ENCODE measurements around the gene JUN. TPM values are rescaled to one million over a fixed set of nuclear protein-coding genes. Genes with fewer than 3 reads are reported as not detected.

The JUN gene
- total RNA-seq, 1 donor from 2014 or later: 10.2 TPM

DNA sequence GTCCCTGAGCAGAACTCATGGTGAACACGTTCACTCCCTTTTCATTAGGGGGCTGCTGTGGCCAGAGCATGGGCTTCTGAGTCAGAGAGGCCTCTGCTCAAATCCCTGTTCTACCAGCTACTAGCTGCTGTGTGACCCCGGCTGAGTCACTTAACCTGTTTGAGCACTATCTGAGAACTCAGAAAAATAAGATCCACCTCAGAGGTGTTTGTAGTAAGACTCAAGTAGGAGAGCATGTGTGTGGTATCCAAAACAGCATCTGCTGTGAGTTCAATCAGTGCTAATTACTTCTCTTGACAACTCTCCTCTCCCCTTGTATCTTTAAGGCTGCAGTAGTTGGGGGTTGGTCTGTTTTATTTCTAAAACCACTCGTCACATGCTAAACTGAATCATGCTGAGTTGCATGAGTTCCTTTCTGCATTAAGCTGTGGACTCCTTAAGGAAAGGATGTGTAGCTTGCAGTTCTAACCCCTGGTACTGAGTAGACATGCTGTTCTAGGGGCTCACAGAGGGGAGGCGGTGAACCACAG, 39.7 kb upstream of the JUN start:
- Mint-ChIP-seq H3K4me1 (peaks cover 3% of the 10 kb centered on the region), H3K4me3 (no peak overlapping the region), H3K36me3 (peaks cover 1% of the 10 kb centered on the region), H3K27me3 (ENCODE audit: insufficient read depth, low read depth) (no peaks in the 10 kb centered on the region), H3K27ac (no peak overlapping the region), H3K9me3 (peaks cover 20% of the 10 kb centered on the region)
- Histone ChIP-seq H3K4me2 (no peak overlapping the region), H3K27ac (no peak overlapping the region), H3F3A (ENCODE audit: low read depth) (no peaks in the 10 kb centered on the region), H4K20me1 (ENCODE audit: low read depth) (no peaks in the 10 kb centered on the region), H3K36me3 (no peaks in the 10 kb centered on the region), H3K79me2 (ENCODE audit: low read depth) (no peaks in the 10 kb centered on the region), H3K4me3 (no peak overlapping the region), H3K9me3 (ENCODE audit: low read depth) (peaks cover 11% of the 10 kb centered on the region), H3K27me3 (no peaks in the 10 kb centered on the region), H3K9ac (no peak overlapping the region), H3K4me1 (no peaks in the 10 kb centered on the region), H2AFZ (replicated peaks) (no peak overlapping the region)
- TF ChIP-seq EZH2phosphoT487 (IDR thresholded peaks at IDR 0.05) (no peak), CTCF (IDR thresholded peaks at IDR 0.05) (no peak), EZH2 (IDR thresholded peaks at IDR 0.05) (no peak)
- DNase-seq (ENCODE audit: low spot score): no peak

DNA sequence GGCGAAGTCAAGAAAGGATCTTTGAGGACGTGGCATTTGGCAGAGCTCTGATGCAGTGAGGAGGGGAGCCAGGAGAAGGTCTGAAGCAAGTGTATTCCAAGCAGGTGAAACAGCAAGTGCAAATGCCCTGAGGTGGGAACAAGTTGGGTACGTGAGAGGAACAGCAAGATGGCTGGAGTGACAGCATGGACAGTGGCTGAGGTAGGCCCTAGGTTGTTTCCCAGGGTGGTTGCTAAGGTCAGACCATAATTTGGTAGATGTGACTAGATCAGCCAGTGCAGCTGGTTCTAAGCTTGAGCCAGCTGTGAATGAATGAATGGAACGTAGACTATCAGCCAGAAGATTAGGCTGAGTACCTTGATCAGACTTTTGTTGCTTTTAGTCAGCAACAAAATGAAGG, 37.5 kb upstream of the JUN start:
- Histone ChIP-seq H3K9ac (no peak overlapping the region), H3K27me3 (peaks cover 14% of the 10 kb centered on the region), H3K36me3 (no peaks in the 10 kb centered on the region), H4K20me1 (ENCODE audit: low read depth) (no peaks in the 10 kb centered on the region), H3K27ac (no peak overlapping the region), H3K4me3 (no peak overlapping the region), H3F3A (ENCODE audit: low read depth) (no peaks in the 10 kb centered on the region), H3K79me2 (ENCODE audit: low read depth) (no peaks in the 10 kb centered on the region), H3K9me3 (ENCODE audit: low read depth) (no peaks in the 10 kb centered on the region), H3K4me2 (no peak overlapping the region), H2AFZ (replicated peaks) (no peak overlapping the region), H3K4me1 (no peaks in the 10 kb centered on the region)
- Mint-ChIP-seq H3K4me1 (peaks cover 3% of the 10 kb centered on the region), H3K9me3 (peaks cover 4% of the 10 kb centered on the region), H3K36me3 (no peaks in the 10 kb centered on the region), H3K27me3 (ENCODE audit: insufficient read depth, low read depth) (no peaks in the 10 kb centered on the region), H3K27ac (no peak overlapping the region), H3K4me3 (no peak overlapping the region)
- no peak for DNase-seq (ENCODE audit: low spot score)
- TF ChIP-seq EZH2phosphoT487 (IDR thresholded peaks at IDR 0.05) (no peak), CTCF (IDR thresholded peaks at IDR 0.05) (no peak), EZH2 (IDR thresholded peaks at IDR 0.05) (no peak)

DNA sequence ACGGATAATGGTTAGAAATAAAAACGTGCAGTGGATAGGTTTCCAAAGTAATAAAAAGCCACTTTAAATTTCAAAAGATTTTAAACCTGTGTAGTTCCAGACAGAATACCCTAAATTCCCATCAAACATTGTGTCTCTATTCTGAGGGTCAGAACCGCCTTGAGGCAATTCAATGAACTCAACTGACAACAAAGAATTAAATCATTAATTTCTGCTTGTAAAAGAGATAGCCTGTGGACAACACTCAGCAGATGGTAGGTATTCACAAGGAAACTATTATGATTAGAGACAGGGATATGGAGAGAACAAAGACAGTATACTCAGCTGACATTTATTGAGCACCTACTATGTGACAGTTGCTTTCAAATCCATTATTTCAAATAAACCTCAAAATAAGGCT, 35.1 kb upstream of the JUN start:
- H3K27ac ChIP-seq: no peak overlapping the region
- no peak overlapping the region for H3K4me3 Mint-ChIP-seq
- H3K9me3 ChIP-seq (ENCODE audit: low read depth): no peaks in the 10 kb centered on the region
- no peaks in the 10 kb centered on the region for H3F3A ChIP-seq (ENCODE audit: low read depth)
- no peak for DNase-seq (ENCODE audit: low spot score)
- H3K27ac Mint-ChIP-seq: no peak overlapping the region
- no peaks in the 10 kb centered on the region for H3K9me3 Mint-ChIP-seq
- H4K20me1 ChIP-seq (ENCODE audit: low read depth): no peaks in the 10 kb centered on the region
- no peak overlapping the region for H3K9ac ChIP-seq
- H3K4me3 ChIP-seq: no peak overlapping the region
- H3K79me2 ChIP-seq (ENCODE audit: low read depth): no peaks in the 10 kb centered on the region
- peaks cover 36% of the 10 kb centered on the region for H3K27me3 ChIP-seq
- no peaks in the 10 kb centered on the region for H3K27me3 Mint-ChIP-seq (ENCODE audit: insufficient read depth, low read depth)
- no peak overlapping the region for H2AFZ ChIP-seq (replicated peaks)
- TF ChIP-seq EZH2 (IDR thresholded peaks at IDR 0.05): no peak
- no peak for TF ChIP-seq EZH2phosphoT487 (IDR thresholded peaks at IDR 0.05)
- TF ChIP-seq CTCF (IDR thresholded peaks at IDR 0.05): no peak
- peaks cover 6% of the 10 kb centered on the region for H3K4me1 ChIP-seq
- H3K4me2 ChIP-seq: no peak overlapping the region
- no peaks in the 10 kb centered on the region for H3K36me3 ChIP-seq
- H3K4me1 Mint-ChIP-seq: peaks cover 13% of the 10 kb centered on the region
- no peaks in the 10 kb centered on the region for H3K36me3 Mint-ChIP-seq

Data from neural progenitor cell (in vitro differentiated cells).